ENCODE data around the gene SLC6A20.

SLC6A20 gene

DNA sequence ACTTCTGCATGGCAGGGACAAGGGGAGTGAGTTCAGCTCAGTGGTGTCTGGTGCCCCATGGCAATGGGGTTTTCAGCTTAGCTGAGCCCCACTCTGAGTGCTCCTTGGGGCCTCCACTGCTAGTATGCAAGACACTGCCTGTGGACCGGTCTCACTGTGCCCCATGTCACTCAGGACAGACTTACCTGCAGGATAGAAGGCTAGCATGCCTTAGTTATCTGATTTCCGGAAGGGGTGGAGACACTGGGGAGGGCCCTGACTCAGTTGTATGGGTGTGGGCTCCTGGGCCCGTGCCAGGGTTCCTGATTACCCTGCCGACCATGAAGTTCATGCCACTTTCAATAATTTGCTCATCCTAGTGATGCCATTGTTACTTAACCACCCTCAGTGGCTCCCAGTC lies 4.3 kb upstream of the SLC6A20 start:
- DNase-seq: no peak

DNA sequence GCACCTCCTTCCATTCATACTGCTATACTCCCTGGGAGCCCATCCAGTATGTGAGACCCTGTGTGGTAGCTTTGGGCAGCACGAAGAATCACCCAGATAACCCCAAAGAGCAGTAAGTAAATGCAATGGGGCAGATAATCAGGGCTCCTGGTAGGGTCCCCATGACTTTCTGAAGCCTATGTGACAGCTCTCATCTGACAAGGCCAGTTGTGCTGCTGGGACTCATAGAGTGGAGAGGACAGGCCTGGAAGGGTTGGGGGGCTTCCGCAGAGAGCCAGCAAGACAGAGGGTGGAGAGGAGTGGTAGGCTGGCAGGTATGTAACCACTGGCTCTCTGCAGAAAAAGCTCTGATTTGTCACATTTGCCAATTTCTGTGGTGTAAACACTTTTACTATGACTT lies 3.2 kb upstream of the SLC6A20 start:
- DNase-seq: no peak

DNA sequence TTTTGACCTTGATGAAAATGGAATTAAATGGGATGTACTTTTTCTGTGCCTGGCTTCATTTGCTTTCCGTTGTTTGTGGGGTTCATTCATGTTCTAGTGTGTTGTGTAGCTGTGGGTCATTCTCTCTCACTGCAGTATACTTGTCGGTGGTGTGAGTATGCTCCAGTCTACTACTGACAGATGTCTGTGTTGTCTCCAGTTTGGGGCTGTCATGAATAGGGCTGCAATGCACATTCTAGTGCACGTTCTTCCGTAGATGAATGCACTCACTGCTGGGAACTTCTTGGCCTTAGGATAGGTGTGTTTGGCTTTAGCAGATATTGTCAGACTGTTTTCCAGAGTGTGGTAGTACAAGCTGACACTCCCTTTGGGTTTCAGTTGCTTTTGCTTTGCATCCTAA lies 1.7 kb upstream of the SLC6A20 start:
- no peak for DNase-seq

DNA sequence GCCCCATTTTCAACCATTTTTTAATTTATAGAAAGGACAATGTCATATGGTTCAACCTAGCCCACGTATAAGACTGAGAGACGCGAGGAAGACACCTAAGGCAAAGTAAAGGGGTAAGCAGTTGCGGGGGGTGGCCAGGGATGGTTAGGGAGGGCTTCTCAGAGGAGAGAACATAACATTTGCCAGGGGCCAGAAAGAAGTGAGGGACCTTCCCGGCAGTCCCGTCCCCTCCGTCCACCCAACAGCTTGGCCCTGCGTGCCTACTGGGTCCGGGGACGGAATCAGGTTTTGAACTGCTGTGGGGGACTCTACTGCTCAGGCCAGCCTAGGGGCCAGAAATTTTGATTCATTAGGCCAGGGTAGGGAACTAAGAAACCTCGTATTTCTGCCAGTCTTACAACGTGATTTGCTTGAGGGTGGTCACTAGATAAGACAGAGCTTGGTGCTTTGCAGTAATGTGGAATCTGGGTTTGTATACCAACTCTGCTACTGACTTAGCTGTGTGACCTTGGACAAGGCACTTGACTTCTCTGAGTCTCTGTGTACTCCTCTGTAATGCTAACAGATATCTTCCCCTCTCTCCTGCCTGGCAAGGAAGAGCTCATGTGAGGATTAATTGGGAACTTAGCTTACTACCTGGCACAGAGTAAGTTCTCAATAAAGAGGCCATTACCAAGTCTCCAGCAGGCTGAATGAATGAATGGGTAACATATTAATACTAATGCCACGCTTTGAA lies 734 bp upstream of the SLC6A20 start:
- DNase-seq: no peak

DNA sequence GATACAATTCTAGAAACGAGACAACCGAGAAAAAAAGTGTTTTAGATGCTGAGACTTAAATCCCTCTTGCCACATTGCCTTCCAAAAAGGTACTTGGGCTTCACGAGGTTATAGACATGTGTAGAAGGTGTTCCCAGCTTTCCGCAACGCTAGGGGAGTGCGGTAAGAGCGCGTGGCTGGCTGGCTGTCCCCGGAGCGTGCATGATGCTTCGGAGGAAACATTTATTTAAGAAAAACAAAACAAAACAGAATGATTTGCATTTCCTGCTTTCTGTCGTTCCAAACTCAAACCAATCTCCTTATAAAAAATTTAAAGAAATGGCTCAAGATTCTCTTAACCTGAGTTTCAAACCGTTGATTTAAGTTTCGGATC lies 841 bp downstream of the SLC6A20 start:
- DNase-seq: no peak

DNA sequence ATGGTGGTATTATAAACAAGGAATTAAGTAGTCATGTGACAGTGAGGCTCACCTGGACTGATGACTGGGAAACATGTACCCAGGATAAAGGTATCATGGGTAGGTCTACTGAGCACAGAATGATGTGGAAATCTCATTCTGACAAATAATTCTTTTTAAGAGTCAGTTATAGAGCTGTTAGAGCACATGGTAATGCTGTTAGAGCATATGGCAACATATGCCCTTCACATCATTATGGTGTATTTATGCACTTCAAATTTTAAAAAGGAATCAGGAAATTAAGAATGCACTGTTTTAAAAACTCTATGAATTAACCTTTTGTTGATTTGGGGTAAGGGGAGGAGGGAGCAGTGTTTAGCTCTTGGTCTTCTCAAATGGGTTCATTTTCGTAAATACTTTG lies 1.7 kb downstream of the SLC6A20 start:
- DNase-seq: no peak

DNA sequence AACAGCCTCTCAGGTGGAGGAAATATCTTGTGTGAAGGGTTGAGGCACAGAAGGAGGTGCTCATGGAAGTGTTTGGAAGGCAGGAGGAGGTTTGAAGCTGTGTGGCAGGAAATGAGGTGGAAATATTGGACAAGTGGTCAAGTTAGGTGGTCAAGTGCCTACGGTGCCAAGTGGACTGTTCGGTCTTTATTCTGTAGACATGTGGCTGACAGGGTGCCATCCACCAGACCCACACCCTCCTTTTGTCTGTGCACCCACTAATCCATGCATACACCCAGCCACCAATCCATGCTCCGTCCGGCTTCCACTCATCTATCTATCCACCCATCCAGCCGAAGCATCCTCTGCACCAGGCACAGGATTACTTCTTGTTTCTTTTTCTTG lies 2.2 kb downstream of the SLC6A20 start:
- DNase-seq: no peak

DNA sequence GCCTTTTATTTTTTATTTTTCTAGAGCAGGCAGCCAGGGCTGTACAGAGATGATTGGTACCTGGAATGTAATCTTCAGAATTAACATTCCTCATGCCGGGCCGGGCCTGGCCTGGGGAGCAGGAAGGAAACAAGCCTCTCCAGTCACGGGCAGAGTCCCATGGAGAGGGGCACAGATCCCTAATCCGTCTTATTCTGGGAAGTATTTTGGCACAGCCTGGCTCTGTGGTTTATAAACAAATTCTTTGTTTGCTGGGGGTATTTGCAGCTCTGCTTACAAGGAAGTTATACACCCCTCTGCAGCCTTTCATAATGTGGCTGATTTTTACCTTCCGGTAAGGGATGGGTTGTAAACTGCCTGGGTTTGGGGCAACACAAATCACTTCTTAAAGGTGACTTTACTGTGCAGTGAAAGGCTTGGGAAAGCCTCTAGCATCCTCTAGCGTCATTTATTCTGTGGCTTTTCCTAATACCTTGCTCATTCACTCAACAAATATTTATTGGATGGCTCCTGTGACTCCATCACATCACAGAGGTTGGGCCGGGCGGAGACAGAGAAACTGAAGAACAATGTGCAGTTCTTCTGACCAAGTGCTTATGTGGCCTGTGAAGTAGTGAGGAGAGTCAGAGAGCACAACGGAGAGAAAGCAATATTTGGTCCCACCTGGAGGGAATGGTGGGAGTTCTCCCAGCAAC lies 2.7 kb downstream of the SLC6A20 start:
- DNase-seq: no peak

DNA sequence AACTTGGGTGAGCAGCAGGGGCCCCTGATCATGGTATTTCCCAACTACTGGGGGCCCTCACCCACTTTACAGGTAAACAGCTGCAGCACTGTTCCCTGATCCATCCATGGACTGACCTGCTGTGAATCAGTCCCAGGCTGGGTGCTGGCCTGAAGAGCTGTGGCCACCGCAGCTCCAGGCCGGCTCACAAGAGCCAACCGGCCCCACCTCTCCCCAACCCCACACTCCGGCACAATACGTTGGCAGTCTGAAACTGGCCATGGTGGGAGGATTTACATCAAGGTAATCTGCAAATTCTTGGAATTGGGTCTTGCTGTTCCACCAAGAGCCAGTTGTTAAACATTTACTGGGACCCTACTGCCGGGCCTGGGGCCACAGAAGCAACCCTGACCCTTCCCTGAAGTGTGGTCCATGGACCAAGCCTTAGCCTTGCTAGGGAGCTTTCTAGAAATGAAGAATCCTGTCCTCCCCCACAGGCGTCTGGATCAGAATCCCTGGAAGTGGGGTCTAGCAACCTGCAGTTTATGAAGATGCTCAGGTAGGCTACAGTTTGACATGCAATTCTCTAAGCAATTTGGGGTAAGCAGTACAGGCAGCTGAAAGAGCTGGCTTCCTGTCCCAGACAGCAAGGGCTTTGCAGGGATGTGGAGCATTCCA lies 3.7 kb downstream of the SLC6A20 start:
- no peak for DNase-seq

DNA sequence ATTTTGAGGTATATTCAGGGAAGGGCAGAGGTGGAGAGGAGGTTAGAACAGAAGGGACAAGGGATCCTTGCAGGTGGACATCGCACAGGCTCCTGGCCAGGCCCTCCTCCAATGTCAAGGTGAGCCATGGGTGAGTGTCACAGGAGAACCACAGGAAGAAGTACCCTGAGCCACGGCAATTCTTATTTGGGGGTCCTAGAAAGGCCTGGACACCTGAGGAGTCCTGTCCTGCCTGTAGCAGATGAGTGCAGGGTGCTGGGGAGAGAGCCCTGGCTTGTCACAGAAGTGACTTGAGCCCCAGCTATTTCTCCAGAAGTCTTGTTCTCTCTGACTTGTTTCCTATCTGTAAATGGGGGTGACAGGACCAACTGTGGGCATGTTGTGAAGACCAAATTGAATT lies 4.3 kb downstream of the SLC6A20 start:
- DNase-seq: no peak

DNA sequence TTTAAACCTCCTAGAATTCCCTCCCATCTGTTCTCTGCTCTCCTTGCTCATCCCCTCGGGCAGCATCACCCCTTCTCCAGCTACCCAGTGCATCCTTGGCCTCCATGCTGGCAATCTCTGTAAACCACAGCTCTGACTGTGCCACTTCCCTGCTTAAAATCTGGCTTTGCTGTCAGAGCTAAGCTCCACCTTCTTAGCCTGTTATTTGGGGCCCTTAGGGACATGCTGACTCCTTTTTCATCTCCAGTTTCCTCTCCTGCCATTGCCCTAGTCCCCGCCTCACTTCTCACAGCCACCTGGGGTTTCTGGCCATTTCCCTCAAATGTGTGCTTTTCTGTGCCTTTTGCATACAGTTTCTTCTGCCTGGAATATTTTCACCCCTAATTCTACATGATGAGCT lies 5.7 kb downstream of the SLC6A20 start:
- DNase-seq: no peak

DNA sequence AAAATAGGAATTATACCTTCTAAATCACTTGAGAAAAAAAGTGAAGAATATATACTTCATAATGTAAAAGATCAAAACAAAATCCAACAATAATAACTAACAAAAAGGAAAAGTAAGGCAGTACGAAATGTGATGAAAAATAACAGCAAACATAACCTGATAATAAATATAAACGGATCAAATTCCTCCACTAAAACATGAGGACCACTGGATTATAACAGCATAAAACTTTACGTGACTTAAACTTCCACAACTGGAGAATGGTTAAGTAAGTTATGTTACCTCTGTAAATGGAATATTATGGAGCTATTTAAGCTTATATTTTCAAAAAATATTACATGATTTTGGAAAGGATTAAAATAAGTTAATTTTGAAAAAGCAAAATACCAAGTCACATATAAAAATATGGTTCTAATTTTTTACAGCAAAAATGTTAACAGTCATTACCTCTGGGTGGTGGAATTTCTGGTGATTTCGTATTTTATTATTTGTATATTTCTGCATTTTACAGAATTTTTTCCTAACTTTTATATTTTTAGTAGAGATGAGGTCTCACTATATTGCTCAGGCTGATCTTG lies 7.0 kb downstream of the SLC6A20 start:
- DNase-seq: no peak

DNA sequence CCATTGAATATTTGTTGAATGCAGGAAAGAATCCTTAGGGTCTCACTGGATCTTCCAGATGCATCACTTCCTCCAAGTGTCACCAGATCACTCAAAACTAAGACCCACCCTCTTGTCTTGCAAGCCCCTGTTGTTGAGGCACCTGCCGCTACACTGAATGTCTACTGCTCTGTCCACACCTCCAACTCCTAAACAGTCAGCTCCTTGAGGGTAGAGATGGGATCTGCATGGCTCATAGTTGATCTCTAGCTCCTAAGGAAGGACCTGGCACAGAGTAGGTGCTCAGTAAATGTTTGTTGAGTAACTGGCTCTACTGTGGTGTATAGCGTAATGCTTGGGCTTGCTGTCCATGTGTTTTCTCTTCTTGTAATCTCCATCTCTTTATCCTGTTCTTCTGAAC lies 8.8 kb downstream of the SLC6A20 start:
- DNase-seq: no peak

DNA sequence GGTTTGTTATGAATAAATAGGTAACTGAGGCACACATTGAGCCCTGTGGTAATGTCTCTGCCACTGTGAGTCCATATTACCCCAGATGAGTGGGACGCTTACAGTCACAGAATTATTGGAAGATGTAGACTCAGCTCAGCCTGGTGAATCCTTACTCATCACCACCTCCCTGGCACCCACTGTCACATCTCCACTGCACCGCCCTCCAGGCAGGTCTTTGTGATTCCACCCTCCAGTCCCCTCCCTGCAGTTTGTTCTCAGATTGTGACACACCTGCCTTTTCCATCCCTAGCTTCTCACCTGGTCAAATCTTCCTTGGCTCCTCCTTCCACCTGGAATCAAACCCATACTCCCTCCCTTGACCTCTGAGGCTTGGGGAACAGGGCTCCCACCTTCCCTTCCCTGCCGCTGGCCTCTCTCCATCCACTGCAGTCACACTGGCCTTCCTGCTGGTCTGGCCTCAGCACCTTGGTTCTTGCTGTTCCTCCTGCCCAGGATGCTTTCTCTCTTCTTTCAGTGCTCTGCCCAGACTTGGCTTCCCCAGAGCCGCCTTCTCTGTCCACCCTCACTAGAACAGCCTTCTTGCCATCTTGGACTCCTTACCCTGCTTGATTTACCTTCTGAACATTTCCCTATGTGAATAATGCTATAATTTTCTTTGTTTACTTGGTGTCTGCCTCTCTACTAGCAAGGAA lies 9.4 kb downstream of the SLC6A20 start:
- DNase-seq: no peak

DNA sequence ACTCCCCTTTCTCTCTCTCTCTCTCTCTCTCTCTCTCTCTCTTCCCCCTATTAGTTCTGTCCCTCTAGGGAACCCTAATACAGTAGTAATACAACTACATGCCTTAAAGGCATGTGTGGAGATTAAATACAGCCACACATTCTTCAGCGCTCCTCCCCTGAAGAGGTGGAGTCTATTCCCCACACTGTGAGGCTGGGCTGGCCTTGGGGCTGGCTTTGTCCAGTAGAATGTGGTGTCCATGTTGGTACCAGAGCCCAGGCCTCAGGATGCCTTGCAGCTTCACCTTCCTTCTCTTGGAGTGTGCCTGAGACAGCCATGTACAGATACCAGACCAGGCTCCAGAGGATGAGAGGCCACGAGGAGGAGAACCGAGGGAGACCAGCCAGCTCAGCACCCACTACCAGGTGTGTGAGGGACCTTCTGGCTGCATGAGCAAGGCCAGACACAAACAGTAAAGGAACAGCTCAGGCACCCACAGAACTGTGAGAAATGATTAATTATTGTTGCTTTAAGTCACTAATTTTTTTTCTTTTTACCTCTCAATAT lies 10.7 kb downstream of the SLC6A20 start:
- DNase-seq: no peak

DNA sequence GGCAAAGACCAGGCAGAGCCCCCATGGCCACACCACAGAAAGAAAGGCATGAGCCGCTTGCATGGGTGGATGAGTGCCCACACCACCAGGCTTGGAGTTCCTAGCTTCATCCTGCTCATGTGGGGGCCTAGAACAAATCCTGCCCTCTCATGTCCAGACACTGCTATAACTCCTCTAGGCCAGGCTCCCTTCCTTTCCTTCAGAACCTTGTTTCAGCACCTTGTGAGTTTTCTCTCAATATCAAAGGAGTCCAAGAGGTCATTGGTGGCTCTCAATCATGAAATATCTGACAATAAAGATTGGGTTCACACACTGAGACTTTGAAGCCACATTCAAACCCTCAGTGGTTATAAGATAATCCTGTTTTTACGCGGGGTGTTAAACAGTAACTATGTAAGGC lies 12.7 kb downstream of the SLC6A20 start:
- DNase-seq: no peak

DNA sequence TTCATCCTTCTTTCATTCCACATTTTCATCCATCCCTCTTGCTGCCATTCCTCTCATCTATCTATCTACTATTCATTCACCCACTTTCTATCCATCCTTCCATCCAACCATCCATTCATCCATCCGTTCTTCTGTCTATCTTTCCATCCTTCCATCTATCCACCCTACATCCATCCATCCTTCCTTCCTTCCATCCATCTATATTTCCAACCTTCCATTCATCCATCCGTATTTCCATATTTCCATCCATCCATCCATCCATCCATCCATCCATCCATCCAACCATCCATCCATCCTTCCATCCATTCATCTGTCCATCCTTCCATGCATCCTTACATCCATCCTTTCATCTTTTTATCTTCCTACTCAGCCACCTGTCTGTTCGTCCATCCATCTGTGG lies 14.0 kb downstream of the SLC6A20 start:
- no peak for DNase-seq

DNA sequence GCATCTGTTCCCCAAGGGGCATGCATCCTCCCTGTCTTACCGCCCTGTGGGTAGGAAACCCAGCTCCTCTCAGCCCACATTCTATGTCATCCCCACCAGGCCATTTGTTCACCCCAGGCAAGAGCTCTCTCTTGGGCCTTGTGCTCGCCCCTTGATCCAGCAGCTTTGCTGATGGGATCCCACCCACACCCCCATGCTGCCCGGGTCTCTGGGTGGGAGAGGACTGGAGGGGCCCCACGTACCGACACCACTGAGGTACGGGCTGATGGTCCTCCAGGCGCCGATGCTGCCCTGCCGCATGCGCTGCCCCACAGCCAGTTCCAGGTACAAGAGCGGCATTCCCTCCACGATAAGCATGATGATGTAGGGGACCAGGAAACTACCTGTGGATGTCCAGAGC lies 14.5 kb downstream of the SLC6A20 start:
- no peak for DNase-seq

DNA sequence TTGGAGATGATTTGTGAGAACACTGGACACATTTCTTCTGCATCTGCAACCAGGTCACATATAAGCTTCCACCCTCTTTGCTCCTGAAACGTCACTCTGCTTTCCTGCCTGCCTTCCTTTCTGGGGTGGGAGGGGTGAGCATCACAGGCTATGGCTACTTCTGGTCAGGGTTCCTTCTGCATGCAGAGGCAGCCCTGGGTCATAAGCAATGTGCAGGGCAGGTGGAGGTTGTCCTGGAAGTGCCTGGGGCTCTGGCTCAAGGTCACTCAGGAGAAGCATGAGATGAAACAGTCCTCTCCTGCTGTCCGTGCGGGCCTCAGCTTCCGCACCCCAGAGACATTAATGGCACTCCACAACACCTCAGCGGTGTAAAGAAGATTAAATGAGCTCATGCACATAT lies 15.1 kb downstream of the SLC6A20 start:
- DNase-seq: no peak

DNA sequence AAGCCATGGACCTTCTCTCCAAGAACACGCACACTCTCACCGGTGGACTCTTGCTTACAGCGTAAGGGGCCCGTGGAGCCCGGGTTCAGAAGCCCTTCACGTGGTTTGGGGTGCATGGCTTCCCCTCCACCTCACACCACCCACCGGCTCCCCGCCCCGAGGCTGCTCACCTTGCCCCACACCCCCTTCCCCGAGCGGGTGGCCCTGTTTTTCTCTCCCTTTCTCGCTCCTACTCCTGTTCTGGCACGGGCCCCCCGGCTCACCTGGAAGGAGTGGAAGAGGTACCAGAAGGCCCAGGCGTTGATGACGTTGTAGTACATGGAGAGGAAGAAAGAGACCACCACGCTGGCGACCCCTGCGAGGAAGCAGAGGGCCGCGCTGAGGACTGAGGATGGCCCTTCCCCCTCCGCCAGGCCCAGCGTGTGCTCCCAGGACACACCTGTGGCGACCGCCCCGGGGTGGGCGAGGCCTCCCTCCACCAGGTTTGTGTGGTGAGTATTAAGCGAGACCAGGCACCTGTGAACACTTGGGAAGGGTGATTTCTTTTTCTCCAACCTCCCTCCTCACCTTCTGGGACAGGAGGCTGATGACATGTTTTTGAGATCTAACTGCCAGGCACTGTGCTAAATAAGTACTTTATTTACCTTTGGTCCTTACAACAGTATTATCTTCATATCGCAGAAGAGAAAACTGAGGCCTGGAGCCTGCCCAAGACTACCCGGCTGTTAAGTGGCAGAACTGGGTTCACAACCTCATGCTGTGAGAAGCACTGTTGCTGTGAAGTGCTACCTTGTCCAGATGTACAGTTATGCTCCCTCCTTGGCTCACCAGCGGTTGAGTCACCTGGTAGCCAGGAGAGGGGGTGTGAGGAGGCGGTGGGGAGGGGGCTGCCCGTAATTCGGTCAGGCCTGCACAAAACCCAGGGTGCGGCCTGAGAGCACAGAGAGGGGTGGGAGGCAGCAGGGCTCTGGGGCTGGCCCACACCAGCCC lies 16.3 kb downstream of the SLC6A20 start:
- DNase-seq: no peak

DNA sequence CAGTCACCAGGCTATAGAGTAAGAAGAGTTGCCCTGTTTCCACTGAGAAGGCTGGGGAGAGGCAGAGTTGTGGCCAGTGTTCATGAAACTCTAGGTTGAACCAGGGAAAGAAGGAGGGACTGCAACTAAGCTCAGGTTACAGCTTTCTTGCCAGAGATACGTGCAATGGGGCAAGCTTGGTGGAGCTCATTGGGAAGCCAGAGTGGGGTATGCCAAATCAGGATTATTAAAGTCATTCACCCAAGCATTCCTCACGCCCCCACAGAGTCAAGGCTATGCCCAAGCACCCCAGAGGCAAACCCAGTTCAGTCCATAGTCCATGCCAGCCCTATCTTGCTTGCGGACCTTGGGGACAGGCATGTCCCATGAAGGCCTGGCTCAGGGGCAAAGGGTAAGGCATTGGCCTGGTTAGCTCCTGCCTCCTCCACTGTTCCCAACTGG lies 17.6 kb downstream of the SLC6A20 start:
- DNase-seq: no peak

All from stimulated activated CD4-positive, alpha-beta T cell treated with anti-CD3 and anti-CD28 coated beads, Interleukin-12 subunit alpha, Interleukin-12 subunit beta, amount 100 ng/mL, for 4 hours (primary cell).